Hematopoietic multipotent progenitor cell treated with erythropoietin and hydrocortisone succinate and interleukin-3 and kit ligand, for 17 days (in vitro differentiated cells): Measurements from ENCODE around the gene TOMM70.
"Not testable (repeated sequence)": the region's sequence is repeated elsewhere in the genome, so short reads cannot be mapped to it uniquely, and the experiment has no call there.

Experiments
- DNase-seq: peaks from one replicate; pipeline ENCODE4 v3.0.0-alpha.2; 2015; ENCODE audit warnings: low spot score

Gene TOMM70

DNA sequence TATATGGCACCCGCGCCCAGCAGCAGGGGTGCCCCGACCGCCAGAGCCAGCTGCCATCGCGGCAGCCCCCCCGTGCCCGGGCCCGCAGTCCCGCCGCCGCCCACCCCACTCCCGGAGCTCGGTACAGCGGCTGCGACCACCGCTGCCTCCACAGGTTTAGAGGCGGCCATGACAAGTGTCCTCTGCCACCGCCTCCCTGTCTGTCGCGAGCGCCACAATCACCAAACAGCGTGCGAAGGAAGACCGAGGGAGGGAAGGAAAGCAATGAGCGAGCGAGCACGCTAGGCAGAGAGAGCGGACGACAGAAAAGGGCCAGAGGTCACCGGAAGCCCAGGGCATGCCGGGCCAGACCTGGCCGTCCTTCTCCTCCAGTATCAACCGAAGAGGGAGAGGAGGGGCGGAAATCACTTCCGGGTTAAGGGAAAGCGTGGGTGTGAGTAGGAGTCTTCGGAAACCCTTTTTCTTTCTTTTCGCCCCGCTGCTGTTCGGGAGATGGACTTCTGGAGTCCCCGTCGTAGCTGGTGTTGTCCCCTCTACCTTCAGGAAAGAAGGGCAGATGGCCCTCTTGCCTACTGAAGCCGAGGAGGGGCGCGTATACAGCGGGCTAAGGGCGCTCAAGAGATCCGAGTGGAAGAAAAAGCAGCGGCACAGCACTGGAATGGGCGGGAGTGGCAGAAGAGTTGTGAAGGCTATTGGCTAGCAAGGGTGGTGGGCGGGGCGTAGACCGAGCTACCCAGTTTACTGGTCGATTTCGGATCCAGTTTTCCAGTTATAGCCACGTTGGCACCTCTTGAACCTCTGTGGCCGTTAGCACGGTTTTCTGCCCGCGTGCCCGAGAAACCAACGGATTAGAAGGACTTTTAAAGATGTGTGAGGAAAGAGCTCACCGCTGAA, at the start of gene TOMM70, which contains the start of gene LNP1:
Gene TOMM70, minus strand, starts transcription at position 310 of the 894 bp plus-strand sequence. Its CDS starts 140 bp downstream, at position 170.
Gene LNP1, plus strand, starts transcription at position 760 of the 894 bp plus-strand sequence. CDS start 28,191 bp downstream, outside the sequence.
- DNase-seq, result peak; percentile 94

DNA sequence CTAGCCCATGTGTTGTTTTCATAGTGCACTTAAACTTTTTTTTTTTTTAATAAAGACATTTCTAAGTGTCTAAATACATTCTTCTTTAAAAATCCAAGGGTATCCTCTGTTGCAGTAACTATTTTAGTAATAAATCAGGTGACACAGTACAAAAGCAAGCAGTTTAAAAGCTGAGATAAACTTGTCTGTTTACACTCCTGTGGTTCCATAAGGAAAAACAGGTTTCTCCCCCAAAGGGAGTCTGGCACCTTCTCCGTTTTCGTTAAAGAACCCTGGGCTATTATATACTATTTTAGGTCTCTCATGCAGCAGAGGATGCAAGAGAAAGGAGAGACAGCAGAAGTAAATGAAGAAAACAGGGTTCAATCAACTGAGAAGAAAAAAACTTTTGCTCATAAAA, 48.3 kb upstream of the TOMM70 start:
- DNase-seq, result no peak

DNA sequence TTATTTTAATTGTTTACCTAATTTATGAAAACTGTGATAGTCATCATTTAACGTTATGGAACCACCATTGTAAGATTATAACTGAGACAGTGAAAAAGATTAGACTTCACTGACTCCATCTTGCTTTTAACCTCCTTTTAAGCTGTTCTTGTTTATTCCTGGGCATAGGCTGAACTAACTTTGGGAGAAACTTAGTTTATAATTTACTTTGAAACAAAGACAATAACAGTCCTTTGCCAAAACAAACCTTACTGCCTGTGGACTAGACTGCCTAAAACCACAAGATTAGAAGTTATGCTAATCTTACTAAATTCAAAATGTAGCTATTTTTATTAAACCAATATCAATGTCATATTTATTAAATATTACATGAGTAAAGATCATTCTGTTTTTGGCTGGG, 47.2 kb upstream of the TOMM70 start:
- no peak for DNase-seq

DNA sequence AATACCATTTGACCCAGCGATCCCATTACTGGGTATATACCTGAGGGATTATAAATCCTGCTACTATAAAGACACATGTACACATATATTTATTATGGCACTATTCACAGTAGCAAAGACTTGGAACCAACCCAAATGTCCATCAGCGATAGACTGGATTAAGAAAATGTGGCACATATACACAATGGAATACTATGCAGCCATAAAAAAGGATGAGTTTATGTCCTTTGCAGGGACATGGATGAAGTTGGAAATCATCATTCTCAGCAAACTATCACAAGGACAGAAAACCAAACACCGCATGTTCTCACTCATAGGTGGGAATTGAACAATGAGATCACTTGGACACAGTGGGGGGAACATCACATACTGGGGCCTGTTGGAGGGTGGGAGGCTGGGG, 46.2 kb upstream of the TOMM70 start:
- DNase-seq, result not testable (repeated sequence)

DNA sequence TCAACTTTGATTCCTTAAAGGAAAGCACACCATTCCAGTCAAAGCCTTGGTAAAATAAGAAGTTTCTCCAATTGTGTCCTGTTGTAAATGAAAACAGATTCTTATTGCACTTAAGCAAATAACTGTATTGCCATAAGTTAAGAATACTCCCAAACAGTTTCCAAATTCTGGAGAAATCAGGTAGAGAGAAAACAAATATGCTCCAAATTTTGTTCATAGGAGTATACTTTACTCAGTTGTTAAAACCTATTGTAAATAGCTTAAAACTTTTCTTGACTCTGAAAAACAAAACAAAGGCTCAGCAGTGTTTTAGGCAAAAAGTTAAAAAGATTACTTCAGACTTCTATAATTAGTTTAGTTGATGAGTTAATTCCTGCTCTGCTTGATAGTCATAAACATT, 42.8 kb upstream of the TOMM70 start:
- no peak for DNase-seq

DNA sequence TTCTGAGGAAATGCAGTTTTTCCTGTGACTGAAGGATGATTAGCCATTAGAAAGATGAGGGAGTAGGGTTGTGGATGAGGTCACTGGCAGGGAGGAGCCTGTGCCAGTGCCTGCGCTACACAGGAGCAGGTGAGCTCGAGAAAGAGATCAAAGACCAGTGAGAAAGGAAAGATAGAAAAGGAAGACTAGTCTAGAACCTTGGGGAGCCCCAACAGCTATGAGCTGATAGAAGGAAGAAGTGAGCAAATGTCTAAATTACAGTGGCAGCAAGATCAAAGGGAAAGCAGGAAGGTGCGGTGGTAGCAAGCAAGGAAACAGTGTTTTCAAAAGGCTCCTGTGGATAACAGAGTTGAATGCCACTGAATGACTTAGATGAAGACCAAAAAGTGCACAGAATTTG, 40.0 kb upstream of the TOMM70 start:
- DNase-seq, result no peak

DNA sequence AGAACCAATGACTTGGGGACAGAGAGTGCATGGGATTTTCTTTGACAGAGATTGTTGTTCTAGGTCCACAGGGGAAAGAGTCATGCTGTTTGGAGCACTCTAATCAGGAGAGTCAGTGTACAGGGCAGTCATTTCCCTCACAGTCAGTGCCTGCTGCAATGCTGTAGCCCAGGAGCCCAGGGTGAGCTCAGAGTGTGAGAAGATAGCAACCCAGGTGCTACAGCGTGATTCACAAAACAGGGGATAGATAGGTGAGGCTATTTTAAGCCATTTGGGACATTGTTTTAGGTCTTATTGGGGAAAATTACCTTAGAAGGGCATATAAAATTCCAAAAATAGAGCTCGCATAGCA, 37.7 kb upstream of the TOMM70 start:
- DNase-seq, result peak; percentile 30

DNA sequence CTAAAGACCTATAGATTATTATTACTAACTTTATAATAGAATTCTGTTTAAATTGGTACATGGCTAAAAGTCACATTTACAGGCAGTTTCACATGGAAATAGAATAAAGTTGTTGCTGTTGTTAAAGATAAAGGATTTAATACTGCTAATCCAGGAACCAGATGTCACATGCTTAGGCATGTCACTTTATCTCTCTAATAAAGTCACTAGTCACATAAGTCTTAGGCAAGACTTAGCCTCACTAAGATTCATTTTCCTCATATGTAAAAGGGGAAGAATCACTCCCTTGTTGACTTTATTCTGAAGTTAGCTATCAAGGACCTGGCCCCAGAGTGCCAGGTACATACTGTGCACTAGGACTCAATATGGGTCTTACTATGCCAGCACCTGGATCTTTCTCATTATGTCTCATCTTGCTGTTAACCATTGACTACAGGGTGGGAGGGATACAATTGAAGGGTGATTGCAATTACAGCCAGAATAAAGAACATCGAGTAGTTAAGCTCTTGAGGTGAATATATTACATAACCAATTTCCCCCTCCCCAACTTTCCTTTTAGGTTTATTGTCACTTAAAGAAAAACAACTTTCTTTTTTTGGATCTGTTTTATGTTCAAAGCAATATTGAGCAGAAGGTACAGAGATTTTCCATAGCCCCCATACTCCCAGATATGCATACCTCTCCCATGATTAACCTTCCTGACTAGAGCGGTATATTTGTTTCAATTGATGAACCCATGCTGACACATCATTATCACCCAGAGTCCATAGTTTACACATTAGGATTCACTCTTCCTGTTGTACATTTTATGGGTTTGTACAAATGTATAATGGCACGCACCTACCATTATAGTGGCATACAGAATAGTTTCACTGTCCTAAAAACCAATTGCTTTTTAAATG, 37.1 kb upstream of the TOMM70 start:
- DNase-seq, result peak; percentile 43

DNA sequence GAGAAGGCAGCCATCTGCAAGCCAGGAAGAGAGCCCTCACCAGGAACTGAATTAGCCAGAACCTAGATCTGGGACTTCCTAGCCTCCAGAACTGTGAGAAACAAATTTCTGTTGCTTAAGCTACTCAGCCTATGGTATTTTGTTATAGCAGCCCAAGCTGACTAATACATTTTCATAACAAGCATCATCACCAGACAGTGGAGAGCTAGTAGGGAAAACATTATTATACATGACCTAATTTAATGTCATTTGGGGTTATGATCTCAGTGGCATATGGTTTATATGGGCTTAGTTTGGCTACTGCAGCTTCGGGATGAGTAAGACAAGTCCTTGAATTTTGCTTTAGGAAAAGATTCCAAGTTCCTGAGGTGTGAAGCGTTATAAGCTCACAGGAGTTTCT, 36.1 kb upstream of the TOMM70 start:
- peak; percentile 7 for DNase-seq

DNA sequence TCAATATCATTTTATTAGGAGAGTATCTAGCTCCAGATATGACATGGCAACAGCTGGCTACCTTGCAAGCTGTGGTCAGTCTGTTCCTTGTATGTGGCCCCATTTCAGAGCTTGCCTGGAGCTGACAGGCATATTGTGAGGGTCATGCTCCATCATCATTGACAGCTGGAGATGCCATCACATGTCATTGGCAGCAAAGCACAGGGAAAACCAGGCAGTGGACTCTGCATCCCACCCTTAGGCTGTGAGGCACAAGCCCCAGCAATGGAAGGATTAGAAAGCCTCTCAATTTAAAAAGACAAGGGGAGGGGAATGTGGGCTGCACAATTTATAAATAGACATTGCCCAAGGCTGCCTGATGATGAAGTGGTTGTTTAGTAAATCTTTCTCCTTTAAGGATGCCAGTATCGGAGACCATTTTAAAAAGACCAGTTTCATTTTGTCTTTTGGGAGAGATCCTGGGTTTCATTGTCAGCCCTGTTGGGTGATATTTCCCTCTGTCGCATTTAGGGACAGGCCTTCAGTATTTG, 28.4 kb upstream of the TOMM70 start:
- DNase-seq, result no peak

DNA sequence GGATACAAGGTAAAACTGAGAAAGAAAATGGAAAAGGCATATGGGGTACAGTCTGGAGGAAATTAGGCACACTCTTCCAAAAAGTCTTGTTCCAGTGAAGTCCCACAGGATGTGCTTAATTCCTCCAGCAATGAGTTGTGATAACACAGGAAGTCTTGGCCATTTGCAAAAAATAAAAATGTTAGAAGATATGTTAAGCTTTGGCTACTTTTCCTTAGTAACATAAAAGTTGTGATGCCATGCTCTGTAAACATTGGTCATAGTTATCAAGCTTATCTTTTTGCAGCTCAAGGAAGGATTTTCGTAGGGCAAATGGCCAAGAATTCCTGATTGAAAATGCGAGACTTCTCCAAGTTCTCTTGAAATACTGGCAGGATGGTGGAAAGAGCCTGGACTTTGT, 26.8 kb upstream of the TOMM70 start:
- no peak for DNase-seq

DNA sequence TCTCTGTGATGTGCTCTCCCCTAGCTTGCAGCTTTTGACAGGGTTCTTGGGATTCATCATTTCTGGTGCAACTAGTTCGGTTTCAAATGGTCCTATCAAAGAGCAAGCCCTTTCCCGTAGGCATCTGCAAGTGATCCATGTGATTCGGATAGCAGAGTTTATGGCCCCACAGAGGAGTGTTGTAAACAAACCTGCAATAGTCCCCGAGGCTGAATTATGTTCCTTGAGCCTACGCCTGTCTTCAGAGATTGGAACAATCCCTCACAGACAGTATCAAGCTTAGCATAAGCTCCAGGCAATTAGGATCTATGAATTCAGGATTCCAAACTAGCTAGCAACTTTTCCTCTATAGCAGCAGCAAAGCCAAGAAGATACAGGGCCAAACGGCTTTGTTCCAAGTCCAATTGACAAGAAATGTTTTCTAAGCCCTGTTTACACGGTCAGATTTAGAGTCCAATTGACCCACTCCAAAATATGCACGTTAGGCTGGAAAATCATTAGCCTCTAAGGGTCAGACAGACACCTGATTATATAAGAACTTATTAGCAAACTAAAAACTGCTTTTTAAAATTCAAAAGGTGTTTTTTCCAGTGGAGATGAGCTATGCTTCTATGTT, 25.3 kb upstream of the TOMM70 start:
- no peak for DNase-seq

DNA sequence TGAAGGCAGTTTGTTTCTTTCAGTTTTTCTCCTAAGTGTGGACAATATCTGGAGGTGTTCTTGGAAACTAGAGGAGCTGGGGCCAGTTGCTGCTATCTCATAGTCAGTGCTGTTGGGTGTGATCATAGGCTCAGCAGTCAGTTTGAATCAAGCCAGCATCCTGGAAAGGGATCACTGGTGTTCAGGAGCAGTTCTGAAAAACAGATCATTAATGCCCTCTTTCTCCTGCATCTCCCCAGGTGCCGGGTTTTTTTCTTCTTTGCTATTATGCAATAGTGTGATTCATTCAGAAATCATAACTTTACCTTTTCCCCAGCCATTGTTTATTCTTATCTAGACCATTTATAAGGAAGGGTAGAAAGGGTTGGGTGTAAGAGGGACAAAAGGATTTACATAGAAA, 24.4 kb upstream of the TOMM70 start:
- peak; percentile 8 for DNase-seq

DNA sequence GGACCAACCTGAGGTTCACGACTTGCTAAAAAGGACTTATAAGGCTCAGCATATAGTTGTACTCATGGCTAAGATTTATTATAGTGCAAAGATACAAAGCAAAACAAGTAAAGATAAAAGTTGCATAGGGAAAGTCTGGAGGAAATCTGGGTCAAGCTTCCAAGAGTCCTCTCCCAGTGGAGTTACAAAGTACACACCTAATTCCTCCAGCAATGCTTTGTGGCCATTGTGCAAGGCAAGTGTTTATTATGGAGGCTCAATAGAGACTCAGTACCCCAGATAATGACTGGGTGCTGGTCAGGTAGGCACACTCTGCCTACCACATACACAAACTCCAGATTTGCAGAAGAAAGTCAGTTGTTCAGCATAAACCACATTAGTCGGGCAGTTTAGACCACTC, 23.4 kb upstream of the TOMM70 start:
- no peak for DNase-seq

DNA sequence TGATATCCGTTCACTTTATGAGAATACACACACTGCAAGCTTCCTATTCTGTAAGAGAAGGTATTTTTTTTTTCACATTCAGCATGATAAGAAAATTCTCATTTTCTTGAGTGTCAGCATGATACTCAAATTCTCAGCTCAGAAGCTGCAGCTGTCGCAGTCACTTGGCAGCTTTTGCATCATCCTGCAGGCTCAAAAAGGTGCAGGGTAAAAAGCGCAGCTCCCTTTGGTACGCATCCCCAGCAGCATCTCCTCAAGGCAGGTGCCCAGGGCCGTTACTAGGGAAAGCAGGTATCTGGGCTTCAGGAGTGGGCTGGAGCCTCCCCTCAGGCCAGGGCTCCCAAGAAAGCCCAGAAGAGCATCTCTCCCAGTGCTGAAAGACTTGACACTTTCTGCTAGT, 22.7 kb upstream of the TOMM70 start:
- DNase-seq, result no peak

DNA sequence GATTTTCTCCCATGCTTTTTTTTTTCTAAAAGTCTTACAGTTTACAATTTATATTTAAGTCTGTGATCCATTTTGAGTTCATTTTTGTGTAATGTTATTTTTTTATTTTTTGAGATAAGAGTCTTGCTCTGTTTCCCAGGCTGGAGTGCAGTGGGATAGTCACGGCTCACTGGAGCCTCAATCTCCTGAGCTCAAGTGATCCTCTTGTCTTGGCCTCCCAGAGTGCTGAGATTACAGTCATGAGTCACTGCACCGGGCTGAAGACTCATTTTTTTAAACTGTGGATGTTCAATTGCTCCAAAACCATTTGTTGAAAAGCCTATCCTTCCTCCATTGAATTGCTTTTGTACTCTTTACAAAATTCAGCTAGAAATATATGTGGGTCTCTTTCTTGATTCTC, 20.0 kb upstream of the TOMM70 start:
- DNase-seq, result no peak

DNA sequence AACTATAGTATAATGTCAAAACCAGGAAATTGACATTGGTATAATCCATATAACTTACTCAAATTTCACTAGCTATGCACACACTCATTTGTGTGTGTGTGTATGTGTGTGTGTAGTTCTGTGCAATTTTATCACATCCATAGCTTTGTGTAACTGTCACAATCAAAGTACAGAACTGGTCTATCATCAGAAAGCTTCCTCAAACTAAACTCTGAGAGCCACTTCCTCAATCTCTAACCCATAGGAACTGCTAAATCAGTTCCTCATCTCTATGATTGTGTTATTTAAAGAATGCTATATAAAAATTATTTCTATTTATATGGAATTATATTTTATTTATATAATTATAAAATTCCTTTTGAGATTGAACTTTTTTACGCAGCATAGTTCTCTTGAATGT, 18.5 kb upstream of the TOMM70 start:
- DNase-seq, result no peak

DNA sequence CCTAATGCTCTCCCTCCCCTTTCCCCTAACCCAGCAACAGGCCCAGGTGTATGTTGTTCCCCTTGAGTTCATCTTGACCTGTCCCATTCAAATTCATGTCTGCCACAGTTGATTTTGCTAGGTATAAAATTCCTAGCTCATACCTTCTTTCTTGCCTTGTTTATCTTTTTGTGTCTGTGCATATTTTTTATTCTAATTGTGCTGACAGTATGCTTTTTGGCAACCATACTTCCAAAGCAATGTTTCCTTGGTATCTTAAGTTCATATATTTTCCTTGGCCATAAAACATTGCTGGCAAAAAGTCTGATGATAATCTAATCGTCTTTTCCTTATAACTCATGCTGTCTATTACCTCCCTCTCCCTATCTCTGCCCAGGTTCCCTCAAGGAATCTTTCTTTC, 16.0 kb upstream of the TOMM70 start:
- DNase-seq, result no peak

DNA sequence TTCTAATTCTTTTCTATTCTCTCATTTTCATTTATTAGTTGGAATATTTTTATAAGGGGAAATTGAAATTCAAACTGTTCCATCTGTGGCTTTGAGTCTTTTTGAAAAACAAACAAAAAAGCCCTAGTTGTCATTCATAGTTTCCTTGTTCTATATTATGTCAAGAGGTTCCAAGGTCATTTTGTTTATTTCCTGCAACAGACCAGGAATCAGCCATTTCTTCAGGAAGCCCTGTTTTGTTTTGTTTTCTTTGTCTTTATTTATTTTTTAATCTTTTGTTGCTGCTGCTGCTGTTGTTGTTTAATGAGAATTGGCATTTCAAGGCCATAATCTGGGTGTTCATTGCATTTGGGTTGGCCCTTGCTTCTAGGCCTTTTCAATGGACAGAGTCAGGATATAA, 15.3 kb upstream of the TOMM70 start:
- no peak for DNase-seq

DNA sequence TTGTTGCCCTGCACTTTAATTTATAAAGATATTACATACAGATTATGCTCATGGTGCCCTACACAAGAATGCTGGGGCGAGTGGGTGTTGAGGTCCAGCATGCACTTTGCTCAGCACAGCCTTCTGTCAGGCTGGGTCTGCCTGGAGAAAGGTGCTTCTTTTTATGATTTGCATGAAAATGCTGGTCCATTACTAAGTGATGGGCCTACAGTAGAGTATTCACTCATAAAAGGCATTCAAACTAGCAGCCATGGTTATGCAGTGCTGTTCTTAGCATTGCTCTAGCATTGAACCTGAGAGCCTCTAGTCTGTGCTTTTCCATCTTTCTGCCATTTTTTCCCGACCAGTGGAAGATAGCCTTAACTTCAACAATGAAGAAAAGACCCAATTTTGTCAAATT, 12.7 kb upstream of the TOMM70 start:
- DNase-seq, result no peak

DNA sequence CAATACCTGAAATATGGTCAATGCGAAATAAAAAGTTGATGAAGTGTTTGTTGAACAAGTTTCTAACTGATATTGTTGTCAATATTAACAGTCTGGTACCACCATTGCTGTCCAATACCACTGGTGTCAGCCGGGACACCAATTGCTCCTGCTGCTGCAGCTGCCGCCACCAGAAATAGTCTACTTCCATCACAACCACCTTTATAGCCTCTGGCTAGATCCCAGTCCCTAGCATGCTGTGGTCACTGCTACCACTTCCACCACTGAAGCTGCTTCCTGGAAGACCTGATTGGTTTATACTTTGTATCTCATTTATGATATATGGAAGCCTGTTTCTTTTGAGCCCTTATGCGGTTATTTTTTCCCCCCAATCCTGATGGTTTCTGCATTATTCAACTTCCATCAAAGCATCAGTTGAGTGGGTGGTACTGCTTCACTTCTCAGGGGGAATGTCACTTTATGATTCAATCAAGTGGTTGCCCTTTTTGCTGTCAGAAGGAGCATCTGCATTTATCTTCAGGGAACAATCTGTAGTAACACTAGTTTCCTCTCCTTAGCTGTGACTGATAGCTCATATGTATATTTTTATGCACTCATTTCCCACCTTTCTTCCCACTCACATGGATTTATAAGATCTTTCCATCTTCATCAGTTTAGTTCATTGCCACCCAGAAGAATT, 12.2 kb upstream of the TOMM70 start:
- no peak for DNase-seq
